Measurements from ENCODE around the gene ARHGEF28. TPM values are rescaled to one million over a fixed set of nuclear protein-coding genes. Genes with fewer than 3 reads are reported as not detected.

ARHGEF28 gene
- 63.9 TPM for total RNA-seq

GRCh38 chr5:73625944-73626811 lies at the start of gene ARHGEF28:
Gene ARHGEF28, plus strand, starts transcription at chr5:73626196. Its CDS starts 58,656 bp downstream, at chr5:73684852.

Small RNA genes lying within 50 kb of the gene (small RNA-seq; reads per million reads assigned to genes)
- gene RNU7-196P (ENCODE audit: low replicate concordance) = not detected

Other genes starting within 250 kb of the ARHGEF28 start
- gene FOXD1, start 177.4 kb upstream of the ARHGEF28 start, total RNA-seq = 13.9 TPM
- 498 TPM for gene BTF3, start 127.8 kb upstream of the ARHGEF28 start, total RNA-seq
- 44.4 TPM for gene ANKRA2, start 60.6 kb upstream of the ARHGEF28 start, total RNA-seq
- gene UTP15, start 60.5 kb upstream of the ARHGEF28 start, total RNA-seq = 18.8 TPM